PC-9 (cell line): ENCODE measurements around the gene CDKN3. TPM values are rescaled to one million over a fixed set of nuclear protein-coding genes. Genes with fewer than 3 reads are reported as not detected.

ENCODE experiments used
- BruUV-seq: library from RNA; stranded (reverse); fragments of 400-500 nt; replicated peaks from 2 replicates; lab custom pipeline; 2021; lab: Mats Ljungman, UMichigan
- CTCF ChIA-PET: fragments of 300-600 bp; sonication (Branson Sonifier 250); formaldehyde crosslinking; loops from one replicate; lab custom pipeline; 2022; ENCODE audit warnings: antibody characterized with exemption; lab: Charles Lee
- POLR2A ChIA-PET: fragments of 300-600 bp; sonication (Branson Sonifier 250); formaldehyde crosslinking; loops from one replicate; lab custom pipeline; 2022; ENCODE audit warnings: antibody characterized with exemption; ENCODE audit not compliant: unreplicated experiment; lab: Charles Lee
- DNase-seq, 2 experiments: peaks; one replicate each; pipeline versions ENCODE4 v3.0.0 to v3.0.0-alpha.2; 2015 to 2022; ENCODE audit warnings: mixed read lengths in 1 of 2
- H2AFZ ChIP-seq: fragments of 200-600 bp; sonication (generic); 2 replicates; pipeline ENCODE4 v1.8.1; 2017; ENCODE audit warnings: antibody characterized with exemption
- H3F3A ChIP-seq: fragments of 200-600 bp; sonication (generic); 2 replicates; pipeline ENCODE4 v1.8.1; 2017; ENCODE audit warnings: antibody characterized with exemption, mild to moderate bottlenecking, low read depth; ENCODE audit not compliant: insufficient read depth
- H3K27ac ChIP-seq: fragments of 200-600 bp; sonication (generic); 2 replicates; pipeline ENCODE4 v1.6.1; 2016; ENCODE audit warnings: mixed run types
- H3K27me3 ChIP-seq: fragments of 200-600 bp; sonication (generic); 2 replicates; pipeline ENCODE4 v1.6.1; 2016; ENCODE audit warnings: low read depth, mixed run types; ENCODE audit not compliant: insufficient read depth
- H3K36me3 ChIP-seq: fragments of 200-600 bp; sonication (generic); 2 replicates; pipeline ENCODE4 v1.6.1; 2016; ENCODE audit warnings: low read depth, mixed run types
- H3K4me1 ChIP-seq: fragments of 200-600 bp; sonication (generic); replicated peaks from 2 replicates; pipeline ENCODE4 v1.6.1; 2016; ENCODE audit warnings: mixed run types; ENCODE audit not compliant: insufficient read depth
- H3K4me2 ChIP-seq: fragments of 200-600 bp; sonication (generic); 2 replicates; pipeline ENCODE4 v1.6.1; 2017; ENCODE audit warnings: mixed run types
- H3K4me3 ChIP-seq: fragments of 200-600 bp; sonication (generic); 2 replicates; pipeline ENCODE4 v1.6.1; 2016; ENCODE audit warnings: mixed run types
- H3K79me2 ChIP-seq: fragments of 200-600 bp; sonication (generic); 2 replicates; pipeline ENCODE4 v1.6.1; 2017; ENCODE audit warnings: low read depth, mixed run types
- H3K9me2 ChIP-seq: fragments of 200-600 bp; sonication (generic); 2 replicates; pipeline ENCODE4 v1.8.1; 2017; ENCODE audit warnings: mild to moderate bottlenecking; ENCODE audit not compliant: insufficient read depth
- H3K9me3 ChIP-seq: fragments of 200-600 bp; sonication (generic); 2 replicates; pipeline ENCODE4 v1.8.1; 2016; ENCODE audit warnings: low read depth; ENCODE audit not compliant: insufficient read depth
- H4K20me1 ChIP-seq: fragments of 200-600 bp; sonication (generic); 2 replicates; pipeline ENCODE4 v1.8.1; 2017; ENCODE audit not compliant: insufficient read depth
- EZH2 ChIP-seq: fragments of 200-600 bp; sonication (generic); IDR thresholded peaks from 2 replicates; pipeline ENCODE4 v1.8.0; 2017; ENCODE audit warnings: antibody characterized with exemption, low read depth
- intact Hi-C: fragments of 100-400 bp; cut with micrococcal nuclease; formaldehyde crosslinking; loops from one replicate; pipeline ENCODE4 v1.10.0; 2022; ENCODE audit not compliant: unreplicated experiment
- total RNA-seq: library from RNA; stranded (reverse); gene quantifications from 2 replicates; pipeline ENCODE4 v1.2.3, GENCODE V29; 2021
- TF ChIP-seq, protein P1 (sequence below): fragments of 200-600 bp; sonication (generic); conservative IDR thresholded peaks from 2 replicates; pipeline ENCODE4 v1.6.1; 2017; ENCODE audit warnings: mixed run types, antibody characterized with exemption, mild to moderate bottlenecking, moderate library complexity

Gene CDKN3
- total RNA-seq, 1 experiment from 2014 or later = 105 TPM

DNA sequence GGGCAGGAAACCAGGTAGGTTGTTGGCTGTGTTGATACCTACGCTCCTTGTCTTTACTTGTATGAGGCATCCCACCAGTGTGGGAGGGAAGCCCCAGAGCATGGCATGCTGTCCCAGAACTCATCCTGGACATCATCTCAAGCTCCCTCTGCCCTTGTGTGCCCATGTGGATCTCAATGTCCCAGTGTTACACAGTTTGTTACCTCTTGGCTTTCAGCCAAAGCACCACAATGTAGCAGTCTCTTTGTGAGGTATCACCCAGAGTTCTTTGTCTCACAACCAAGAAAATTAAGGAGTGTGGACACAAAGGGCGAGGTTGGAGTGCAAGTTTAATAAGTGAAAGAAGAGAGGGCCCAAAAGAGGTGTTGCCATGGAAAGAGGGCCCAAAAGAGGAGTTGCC lies 43.1 kb upstream of the CDKN3 start:
- Histone ChIP-seq H3K4me1 (peaks cover 14% of the 10 kb centered on the region), H3K9me3 (no peaks in the 10 kb centered on the region), H3K79me2 (no peaks in the 10 kb centered on the region), H3F3A (no peaks in the 10 kb centered on the region), H4K20me1 (no peaks in the 10 kb centered on the region), H3K27me3 (no peaks in the 10 kb centered on the region), H3K36me3 (no peaks in the 10 kb centered on the region), H3K9me2 (no peaks in the 10 kb centered on the region), H3K4me3 (no peak overlapping the region), H3K4me2 (no peak overlapping the region), H3K27ac (no peak overlapping the region), H2AFZ (no peak overlapping the region)
- ChIA-PET POLR2A (no interaction called here), CTCF (no interaction called here)
- no TSS peak for BruUV-seq
- TF ChIP-seq, protein P1, sequence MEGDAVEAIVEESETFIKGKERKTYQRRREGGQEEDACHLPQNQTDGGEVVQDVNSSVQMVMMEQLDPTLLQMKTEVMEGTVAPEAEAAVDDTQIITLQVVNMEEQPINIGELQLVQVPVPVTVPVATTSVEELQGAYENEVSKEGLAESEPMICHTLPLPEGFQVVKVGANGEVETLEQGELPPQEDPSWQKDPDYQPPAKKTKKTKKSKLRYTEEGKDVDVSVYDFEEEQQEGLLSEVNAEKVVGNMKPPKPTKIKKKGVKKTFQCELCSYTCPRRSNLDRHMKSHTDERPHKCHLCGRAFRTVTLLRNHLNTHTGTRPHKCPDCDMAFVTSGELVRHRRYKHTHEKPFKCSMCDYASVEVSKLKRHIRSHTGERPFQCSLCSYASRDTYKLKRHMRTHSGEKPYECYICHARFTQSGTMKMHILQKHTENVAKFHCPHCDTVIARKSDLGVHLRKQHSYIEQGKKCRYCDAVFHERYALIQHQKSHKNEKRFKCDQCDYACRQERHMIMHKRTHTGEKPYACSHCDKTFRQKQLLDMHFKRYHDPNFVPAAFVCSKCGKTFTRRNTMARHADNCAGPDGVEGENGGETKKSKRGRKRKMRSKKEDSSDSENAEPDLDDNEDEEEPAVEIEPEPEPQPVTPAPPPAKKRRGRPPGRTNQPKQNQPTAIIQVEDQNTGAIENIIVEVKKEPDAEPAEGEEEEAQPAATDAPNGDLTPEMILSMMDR = no peak
- TF ChIP-seq EZH2 = no peak
- intact Hi-C loops = no loop called here
- no peak for DNase-seq

DNA sequence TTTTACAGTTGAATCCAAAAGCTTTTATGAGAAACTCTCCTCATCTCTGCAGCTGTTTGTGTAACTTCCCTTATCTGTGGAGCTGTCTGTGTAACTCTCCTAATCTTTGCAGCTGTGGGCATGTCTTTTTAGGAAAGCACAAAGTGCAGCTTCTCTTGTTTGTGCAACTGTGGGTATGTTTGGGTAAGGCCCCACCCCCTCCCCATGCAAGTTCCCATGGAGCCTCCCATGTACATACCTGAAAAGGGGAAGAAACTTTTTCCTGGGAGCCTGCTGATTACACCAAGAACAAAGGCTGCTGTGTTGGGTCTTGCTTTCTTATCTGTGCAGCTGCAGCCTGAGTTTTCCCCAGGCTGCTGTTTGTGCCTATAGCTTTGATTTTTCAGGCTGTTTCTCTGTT lies 42.7 kb upstream of the CDKN3 start:
- no peak for DNase-seq
- Histone ChIP-seq H3K4me2 (no peak overlapping the region), H3K79me2 (no peaks in the 10 kb centered on the region), H4K20me1 (no peaks in the 10 kb centered on the region), H2AFZ (no peak overlapping the region), H3K9me3 (no peaks in the 10 kb centered on the region), H3K36me3 (no peaks in the 10 kb centered on the region), H3K27ac (no peak overlapping the region), H3K4me3 (no peak overlapping the region), H3K27me3 (no peaks in the 10 kb centered on the region), H3K4me1 (peaks cover 14% of the 10 kb centered on the region), H3K9me2 (0 out of 2 replicates have a peak, but pooled peaks cover 2% of the 10 kb centered on the region), H3F3A (no peaks in the 10 kb centered on the region)
- ChIA-PET POLR2A (no interaction called here), CTCF (no interaction called here)
- intact Hi-C loops = no loop called here
- BruUV-seq = no TSS peak
- TF ChIP-seq EZH2 = no peak
- TF ChIP-seq, protein P1 = no peak

DNA sequence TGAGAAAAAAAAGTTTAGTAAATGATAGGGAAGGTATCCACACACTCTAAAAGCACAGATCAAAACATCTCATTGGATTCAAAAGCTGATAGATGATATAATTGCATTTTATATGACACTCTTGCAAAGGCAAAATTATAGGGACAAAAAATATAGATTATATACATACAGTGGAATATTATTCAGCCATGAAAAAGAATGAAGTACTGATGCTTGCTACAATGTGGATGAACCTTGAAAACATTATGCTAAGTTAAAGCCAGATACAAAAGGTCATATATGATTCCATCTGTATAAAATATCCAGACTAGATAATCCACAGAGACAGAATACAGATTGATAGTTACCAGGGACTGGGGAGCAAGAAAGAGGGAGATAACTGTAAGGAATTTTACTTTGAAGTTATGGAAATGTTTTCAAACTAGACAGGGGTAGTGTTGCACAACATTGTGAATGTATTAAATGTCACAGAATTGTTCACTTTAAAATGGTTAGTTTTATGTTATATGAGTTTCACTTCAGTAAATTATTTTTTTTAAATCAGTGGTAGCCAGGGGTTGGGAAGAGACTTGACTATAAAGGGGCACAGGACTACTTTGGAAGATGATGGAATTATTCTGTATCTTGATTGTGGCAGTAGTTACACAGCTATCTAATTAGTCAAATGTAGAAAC lies 41.7 kb upstream of the CDKN3 start:
- H3K36me3 ChIP-seq = no peaks in the 10 kb centered on the region
- CTCF ChIA-PET = no interaction called here
- H3K27ac ChIP-seq = no peak overlapping the region
- DNase-seq = no peak
- H3K27me3 ChIP-seq = no peaks in the 10 kb centered on the region
- no peaks in the 10 kb centered on the region for H4K20me1 ChIP-seq
- POLR2A ChIA-PET = no interaction called here
- peaks cover 14% of the 10 kb centered on the region for H3K4me1 ChIP-seq
- TF ChIP-seq, protein P1 = no peak
- TF ChIP-seq EZH2 = no peak
- H2AFZ ChIP-seq = no peak overlapping the region
- H3K4me2 ChIP-seq = no peak overlapping the region
- no peak overlapping the region for H3K4me3 ChIP-seq
- H3K9me2 ChIP-seq = 0 out of 2 replicates have a peak, but pooled peaks cover 3% of the 10 kb centered on the region
- intact Hi-C loops = no loop called here
- BruUV-seq = no TSS peak
- H3K9me3 ChIP-seq = no peaks in the 10 kb centered on the region
- no peaks in the 10 kb centered on the region for H3K79me2 ChIP-seq
- H3F3A ChIP-seq = no peaks in the 10 kb centered on the region
